GM12878 (cell line): ENCODE results near the gene ATP6V1F. TPM values are rescaled to one million over a fixed set of nuclear protein-coding genes. Genes with fewer than 3 reads are reported as not detected.

ENCODE experiments used
- ATAC-seq: fragments of 200-7000 bp; cut with Tn5 transposase; 3 replicates; pipeline ENCODE4 v1.9.1; 2020; ENCODE audit warnings: mild to moderate bottlenecking, moderate library complexity
- BruUV-seq: library from RNA; stranded (reverse); fragments of 400-500 nt; replicated peaks from 2 replicates; lab custom pipeline; 2021; lab: Mats Ljungman, UMichigan
- CTCF ChIA-PET: fragments of 300-600 bp; sonication (Branson Sonifier 250); formaldehyde crosslinking; extraction: SDS; loops from one replicate; lab custom pipeline; 2021; ENCODE audit warnings: inconsistent platforms; lab: Yijun Ruan, JAX
- POLR2A ChIA-PET: fragments of 350-600 bp; formaldehyde crosslinking; extraction: SDS; loops from one replicate; lab custom pipeline; 2021; ENCODE audit warnings: inconsistent platforms; lab: Charles Lee
- RAD21 ChIA-PET: fragments of 300-600 bp; sonication (Branson Sonifier 250); formaldehyde crosslinking; loops from one replicate; lab custom pipeline; 2023; ENCODE audit warnings: antibody characterized with exemption; ENCODE audit not compliant: unreplicated experiment; lab: Charles Lee
- SMC1A ChIA-PET: fragments of 300-600 bp; sonication (Branson Sonifier 250); formaldehyde crosslinking; loops from one replicate; lab custom pipeline; 2023; ENCODE audit not compliant: unreplicated experiment, uncharacterized antibody; lab: Charles Lee
- DNase-seq: peaks from one replicate; pipeline ENCODE4 v3.0.0-alpha.2; 2011; ENCODE audit warnings: low read depth, low spot score
- FAIRE-seq: peaks from 3 replicates; lab custom pipeline; 2011; peaks lifted over from hg19 to GRCh38; lab: Jason Lieb, UNC
- H2AFZ ChIP-seq: 2 replicates; pipeline ENCODE4 v1.6.0; 2011; ENCODE audit warnings: low read depth, low read length, control low read depth; ENCODE audit not compliant: control insufficient read depth
- H3K27ac ChIP-seq: 2 replicates; pipeline ENCODE4 v1.5.1; 2011; ENCODE audit warnings: control low read depth; ENCODE audit not compliant: control insufficient read depth, insufficient read depth
- H3K27me3 ChIP-seq, 2 experiments: replicated peaks in 1 of 2; 2 replicates each; pipeline versions ENCODE4 v1.6.0 to v1.6.1; 2011; ENCODE audit warnings: low read length in 1 of 2; ENCODE audit not compliant: control insufficient read depth in 2 of 2, insufficient read depth in 2 of 2
- H3K36me3 ChIP-seq, 2 experiments: 2 replicates each; pipeline ENCODE4 v1.5.1; 2011; ENCODE audit warnings: low read length in 1 of 2; ENCODE audit not compliant: control insufficient read depth in 2 of 2, insufficient read depth in 2 of 2
- H3K4me1 ChIP-seq: 2 replicates; pipeline ENCODE4 v1.6.1; 2011; ENCODE audit warnings: mild to moderate bottlenecking, low read length, moderate library complexity, mixed read lengths; ENCODE audit not compliant: control insufficient read depth, insufficient read depth
- H3K4me2 ChIP-seq: 2 replicates; pipeline ENCODE4 v1.6.0; 2011; ENCODE audit warnings: control low read depth; ENCODE audit not compliant: control insufficient read depth, insufficient read depth
- H3K4me3 ChIP-seq: fragments of 200-600 bp; sonication (generic); 2 replicates; pipeline ENCODE4 v1.5.1; 2016
- H3K79me2 ChIP-seq: 2 replicates; pipeline ENCODE4 v1.6.0; 2011; ENCODE audit warnings: low read length; ENCODE audit not compliant: control insufficient read depth, insufficient read depth
- H3K9ac ChIP-seq: 2 replicates; pipeline ENCODE4 v1.8.0; 2011; ENCODE audit warnings: low read length, control low read depth, mixed read lengths; ENCODE audit not compliant: control insufficient read depth, insufficient read depth
- H3K9me3 ChIP-seq: replicated peaks from 3 replicates; pipeline ENCODE4 v1.5.1; 2011; ENCODE audit warnings: mild to moderate bottlenecking, low read length; ENCODE audit not compliant: control insufficient read depth, insufficient read depth
- H4K20me1 ChIP-seq: 2 replicates; pipeline ENCODE4 v1.6.0; 2011; ENCODE audit not compliant: control insufficient read depth, insufficient read depth
- CHD2 ChIP-seq: IDR thresholded peaks from 2 replicates; pipeline ENCODE4 v1.6.1; 2011; ENCODE audit warnings: low read depth, low read length, improper control_type of control experiment, borderline replicate concordance
- CREB1 ChIP-seq: IDR thresholded peaks from 2 replicates; pipeline ENCODE4 v1.6.1; 2012; ENCODE audit warnings: low read depth, mild to moderate bottlenecking, inconsistent platforms
- DPF2 ChIP-seq: fragments of 450-650 bp; IDR thresholded peaks from 2 replicates; pipeline ENCODE4 v1.6.1; 2017; ENCODE audit warnings: mild to moderate bottlenecking
- EED ChIP-seq: sonication (generic); IDR thresholded peaks from 2 replicates; pipeline ENCODE4 v1.6.1; 2016; ENCODE audit warnings: antibody characterized with exemption, low read depth
- IKZF2 ChIP-seq, 2 experiments: fragments of 450-650 bp; IDR thresholded peaks; 2 replicates each; pipeline ENCODE4 v1.6.1; 2017; ENCODE audit warnings: mild to moderate bottlenecking in 2 of 2, moderate library complexity in 2 of 2
- KAT2A ChIP-seq: conservative IDR thresholded peaks from 2 replicates; pipeline ENCODE4 v1.6.1; 2011; ENCODE audit warnings: low read depth, low read length; ENCODE audit not compliant: control insufficient read depth
- MAX ChIP-seq: IDR thresholded peaks from 2 replicates; pipeline ENCODE4 v1.6.1; 2012; ENCODE audit warnings: low read depth, low read length, improper control_type of control experiment
- MEF2A ChIP-seq: IDR thresholded peaks from 2 replicates; pipeline ENCODE4 v1.6.1; 2011; ENCODE audit warnings: low read depth, mild to moderate bottlenecking, low read length, moderate library complexity; ENCODE audit not compliant: insufficient read depth
- MTA3 ChIP-seq: IDR thresholded peaks from 2 replicates; pipeline ENCODE4 v1.6.1; 2012; ENCODE audit warnings: low read length, inconsistent platforms, borderline replicate concordance
- MYC ChIP-seq: IDR thresholded peaks from 2 replicates; pipeline ENCODE4 v1.6.1; 2011; ENCODE audit warnings: mild to moderate bottlenecking, low read length, moderate library complexity, inconsistent platforms; ENCODE audit not compliant: insufficient read depth, insufficient replicate concordance, insufficient read length, severe bottlenecking
- NBN ChIP-seq: fragments of 450-650 bp; IDR thresholded peaks from 2 replicates; pipeline ENCODE4 v1.6.1; 2016
- NFXL1 ChIP-seq: fragments of 450-650 bp; IDR thresholded peaks from 2 replicates; pipeline ENCODE4 v1.6.1; 2017; ENCODE audit warnings: antibody characterized with exemption, mild to moderate bottlenecking, borderline replicate concordance
- PAX5 ChIP-seq: IDR thresholded peaks from 2 replicates; pipeline ENCODE4 v1.6.1; 2011; ENCODE audit warnings: low read depth, low read length, borderline replicate concordance
- POLR2AphosphoS5 ChIP-seq: IDR thresholded peaks from 2 replicates; pipeline ENCODE4 v1.6.1; 2011; ENCODE audit warnings: mild to moderate bottlenecking, low read length, inconsistent platforms
- RELB ChIP-seq: fragments of 450-650 bp; IDR thresholded peaks from 2 replicates; pipeline ENCODE4 v1.6.1; 2017; ENCODE audit warnings: low read depth, mild to moderate bottlenecking, moderate library complexity
- TCF12 ChIP-seq: IDR thresholded peaks from 2 replicates; pipeline ENCODE4 v1.6.1; 2011; ENCODE audit warnings: low read depth, mild to moderate bottlenecking, low read length
- YBX1 ChIP-seq: fragments of 450-650 bp; IDR thresholded peaks from 2 replicates; pipeline ENCODE4 v1.6.1; 2016; ENCODE audit warnings: antibody characterized with exemption
- ZBTB40 ChIP-seq: fragments of 450-650 bp; IDR thresholded peaks from 2 replicates; pipeline ENCODE4 v1.6.1; 2016; ENCODE audit warnings: mild to moderate bottlenecking, moderate library complexity, borderline replicate concordance
- ZNF622 ChIP-seq: fragments of 450-650 bp; IDR thresholded peaks from 2 replicates; pipeline ENCODE4 v1.6.1; 2017; ENCODE audit warnings: mild to moderate bottlenecking, inconsistent platforms
- ZSCAN29 ChIP-seq: fragments of 450-650 bp; IDR thresholded peaks from 2 replicates; pipeline ENCODE4 v1.6.1; 2017; ENCODE audit warnings: mild to moderate bottlenecking, moderate library complexity
- WGBS: methylation state at CpG from one replicate; pipeline ENCODE4 v1.1.6; 2016; ENCODE audit warnings: low lambda C conversion rate; ENCODE audit not compliant: insufficient replicate concordance, insufficient coverage; ENCODE audit errors: missing lambda C conversion rate; 5-methylcytosine and 5-hydroxymethylcytosine counted together
- in situ Hi-C: fragments of 300-500 bp; cut with MboI; formaldehyde crosslinking; loops from 9 replicates; pipeline ENCODE4 v1.14.3; 2018; ENCODE audit warnings: mixed read lengths
- intact Hi-C: fragments of 100-400 bp; cut with micrococcal nuclease; formaldehyde crosslinking; loops from one replicate; pipeline ENCODE4 v1.14.2; 2022; ENCODE audit not compliant: unreplicated experiment
- polyA plus RNA-seq, 11 experiments: library from polyadenylated mRNA; depleted of rRNA in 4 of 11; unstranded in 6 of 11; stranded (reverse) in 5 of 11; fragments of >200 nt; fragmentation: Nextera tagmentation in 4 of 11; fragmentation: Illumina TruSeq in 1 of 11; extraction: Ambion mirVana in 4 of 11; extraction: Trizol in 1 of 11; gene quantifications; 1 replicate in 1 of 11; 2 replicates in 10 of 11; pipeline versions ENCODE4 v1.2.1 to v1.2.3, GENCODE V29; 2011 to 2016; ENCODE audit warnings: inconsistent platforms in 2 of 11, missing spikeins in 2 of 11, low read depth in 1 of 11
- total RNA-seq, 4 experiments: library from RNA; depleted of rRNA in 3 of 4; stranded (reverse); fragments of >200 nt in 3 of 4; fragmentation: Illumina TruSeq in 1 of 4; extraction: Trizol in 1 of 4; gene quantifications; 2 replicates each; pipeline versions ENCODE4 v1.2.1 to v1.2.3, GENCODE V29; 2013 to 2021

Gene ATP6V1F
- total and polyA plus RNA-seq, 10 of the 15 experiments (the other 5 are each of a cell fraction or from before 2014, with no cell fraction given) = 111 to 343 (median 203) TPM

- Histone ChIP-seq H3K4me1 (no peaks in the 10 kb centered on the region), H4K20me1 (no peaks in the 10 kb centered on the region), H3K9ac (no peak overlapping the region), H3K9me3 (no peaks in the 10 kb centered on the region), H3K27me3 (no peaks in the 10 kb centered on the region), H3K36me3 (no peaks in the 10 kb centered on the region), H3K4me3 (no peak overlapping the region), H3K27ac (no peak overlapping the region), H2AFZ (no peak overlapping the region), H3K79me2 (no peaks in the 10 kb centered on the region), H3K4me2 (no peak overlapping the region)
- ATAC-seq (no peak), FAIRE-seq (no peak), DNase-seq (no peak)
- no TSS peak for BruUV-seq
- ChIA-PET CTCF (no interaction called here), SMC1A (no interaction called here), RAD21 (no interaction called here), POLR2A (no interaction called here)
- intact Hi-C loops = no loop called here
- WGBS = 67% methylated on average over 20 of the region's 21 CpGs
- no peak for TF ChIP-seq RELB
- no peak for TF ChIP-seq EED
- TF ChIP-seq MTA3 = no peak
- no peak for TF ChIP-seq NBN
- TF ChIP-seq IKZF2 (IDR thresholded peaks at IDR 0.05) = no peak
- TF ChIP-seq CREB1 = no peak
- no peak for TF ChIP-seq ZBTB40
- no peak for TF ChIP-seq ZNF622
- no peak for TF ChIP-seq MEF2A
- TF ChIP-seq MYC = no peak
- TF ChIP-seq TCF12 = no peak
- no peak for TF ChIP-seq ZSCAN29
- no peak for TF ChIP-seq DPF2
- TF ChIP-seq KAT2A = no peak
- no peak for TF ChIP-seq YBX1
- TF ChIP-seq CHD2 = no peak
- no peak for TF ChIP-seq NFXL1
- TF ChIP-seq POLR2AphosphoS5 = no peak
- no peak for TF ChIP-seq PAX5
- TF ChIP-seq MAX = no peak
- in situ Hi-C loops = no loop called here
These were observed 8.3 kb upstream of the ATP6V1F start for GRCh38 chr7:128854396-128854795.
